GM12878 (cell line): Measurements from ENCODE around the gene CNGB1.
"Not testable (repeated sequence)": the region's sequence is repeated elsewhere in the genome, so short reads cannot be mapped to it uniquely, and the experiment has no call there.

Experiments
- CTCF ChIP-seq, 3 experiments: IDR thresholded peaks in 2 of 3; conservative IDR thresholded peaks in 1 of 3; 2 replicates each; pipeline ENCODE4 v1.5.1; 2011; ENCODE audit warnings: low read depth in 3 of 3, low read length in 3 of 3, mild to moderate bottlenecking in 3 of 3, control low read depth in 2 of 3, moderate library complexity in 2 of 3, inconsistent platforms in 1 of 3, mixed read lengths in 1 of 3; ENCODE audit not compliant: control insufficient read depth in 2 of 3, insufficient read depth in 1 of 3; ENCODE audit errors: extremely low read depth in 1 of 3
- ESRRA ChIP-seq: IDR thresholded peaks from 2 replicates; pipeline ENCODE4 v1.6.1; 2012; ENCODE audit warnings: mild to moderate bottlenecking, low read length, improper control_type of control experiment
- POLR2AphosphoS5 ChIP-seq: IDR thresholded peaks from 2 replicates; pipeline ENCODE4 v1.6.1; 2011; ENCODE audit warnings: mild to moderate bottlenecking, low read length, inconsistent platforms
- TAF1 ChIP-seq: IDR thresholded peaks from 2 replicates; pipeline ENCODE4 v1.6.1; 2011; ENCODE audit warnings: mild to moderate bottlenecking, low read depth, low read length, borderline replicate concordance
- ZZZ3 ChIP-seq: IDR thresholded peaks from 2 replicates; pipeline ENCODE4 v1.6.1; 2011; ENCODE audit warnings: low read depth; ENCODE audit not compliant: control insufficient read depth, insufficient read length

DNA sequence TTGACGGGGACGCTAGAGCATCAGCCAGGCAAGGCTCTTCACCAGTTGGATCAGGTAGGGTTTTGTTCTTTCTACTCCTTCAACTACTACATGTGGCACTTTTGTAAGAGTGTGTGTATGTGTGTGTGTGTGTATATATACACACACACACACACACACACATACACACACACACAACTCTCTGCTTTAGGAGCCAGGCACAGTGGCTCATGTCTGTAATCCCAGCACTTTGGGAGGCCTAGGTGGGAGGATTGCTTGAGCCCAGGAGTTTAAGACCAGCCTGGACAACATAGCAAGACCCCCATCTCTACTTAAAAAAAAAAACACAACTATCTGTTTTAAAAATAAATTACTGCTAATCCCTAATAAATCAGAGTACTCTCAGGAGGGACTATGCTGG, 53.4 kb downstream of the CNGB1 start:
- not testable (repeated sequence) for TF ChIP-seq CTCF (IDR thresholded peaks at IDR 0.05 in 2 of 3, conservative IDR thresholded peaks at IDR 0.05 in 1 of 3; ENCODE audit: control insufficient read depth in 2 of 3, extremely low read depth in 1 of 3, insufficient read depth in 1 of 3, low read depth in 3 of 3, low read length in 3 of 3); ESRRA; ZZZ3; POLR2AphosphoS5; TAF1
